ENCODE data around the gene BLVRA. TPM values are rescaled to one million over a fixed set of nuclear protein-coding genes. Genes with fewer than 3 reads are reported as not detected.
A peak's percentile ranks its signal among the peaks of the same experiment; 100 is the strongest.
"Not testable (repeated sequence)": the region's sequence is repeated elsewhere in the genome, so short reads cannot be mapped to it uniquely, and the experiment has no call there.

BLVRA gene
- total RNA-seq, 3 donors from 2014 or later, result 20.7 to 24.9 (median 23.7) TPM

GRCh38 chr7:43825391-43825808 is 66.9 kb downstream of the BLVRA start:
- H3K9me3 Mint-ChIP-seq, result no peaks in the 10 kb centered on the region
- DNase-seq (no peak), ATAC-seq (no peak)
- H3K4me1 Mint-ChIP-seq (ENCODE audit: low read depth), result no peaks in the 10 kb centered on the region
- no peaks in the 10 kb centered on the region for H3K36me3 Mint-ChIP-seq (ENCODE audit: insufficient read depth)
- H3K4me3 Mint-ChIP-seq, result no peak overlapping the region
- peaks cover 23% of the 10 kb centered on the region for H3K27me3 Mint-ChIP-seq (ENCODE audit: low read depth)

- Mint-ChIP-seq H3K27me3 (ENCODE audit: low read depth) (peaks cover 14% of the 10 kb centered on the region), H3K4me1 (ENCODE audit: low read depth) (peaks cover 18% of the 10 kb centered on the region)
- not testable (repeated sequence) for ATAC-seq; H3K9me3 Mint-ChIP-seq; H3K36me3 Mint-ChIP-seq (ENCODE audit: insufficient read depth); DNase-seq; H3K4me3 Mint-ChIP-seq
Measured at GRCh38 chr7:43830917-43831316, 72.4 kb downstream of the BLVRA start.

- Mint-ChIP-seq H3K9me3 (peaks cover 3% of the 10 kb centered on the region), H3K4me3 (peak overlapping the region; percentile 78), H3K36me3 (ENCODE audit: insufficient read depth) (no peaks in the 10 kb centered on the region), H3K4me1 (ENCODE audit: low read depth) (peaks cover 22% of the 10 kb centered on the region), H3K27me3 (ENCODE audit: low read depth) (no peaks in the 10 kb centered on the region)
- ATAC-seq, result peak; percentile 68 to 69
- DNase-seq, result peak; percentile 31
Measured at GRCh38 chr7:43834463-43835251, 76.2 kb downstream of the BLVRA start.

- Mint-ChIP-seq H3K9me3 (peaks cover 3% of the 10 kb centered on the region), H3K4me1 (ENCODE audit: low read depth) (peaks cover 22% of the 10 kb centered on the region), H3K36me3 (ENCODE audit: insufficient read depth) (no peaks in the 10 kb centered on the region), H3K27me3 (ENCODE audit: low read depth) (no peaks in the 10 kb centered on the region), H3K4me3 (no peak overlapping the region)
- ATAC-seq (no peak), DNase-seq (no peak)
Measured at GRCh38 chr7:43838201-43838658, 79.8 kb downstream of the BLVRA start.

- H3K36me3 Mint-ChIP-seq (ENCODE audit: insufficient read depth), result no peaks in the 10 kb centered on the region
- no peak overlapping the region for H3K4me3 Mint-ChIP-seq
- H3K27me3 Mint-ChIP-seq (ENCODE audit: low read depth), result peaks cover 5% of the 10 kb centered on the region
- DNase-seq (no peak), ATAC-seq (no peak)
- H3K9me3 Mint-ChIP-seq, result no peaks in the 10 kb centered on the region
- peaks cover 4% of the 10 kb centered on the region for H3K4me1 Mint-ChIP-seq (ENCODE audit: low read depth)
Measured at GRCh38 chr7:43843296-43843695, 84.8 kb downstream of the BLVRA start.

GRCh38 chr7:43844257-43844656 is 85.8 kb downstream of the BLVRA start:
- no peaks in the 10 kb centered on the region for H3K9me3 Mint-ChIP-seq
- H3K4me3 Mint-ChIP-seq, result no peak overlapping the region
- no peaks in the 10 kb centered on the region for H3K36me3 Mint-ChIP-seq (ENCODE audit: insufficient read depth)
- DNase-seq (no peak), ATAC-seq (peak in 1 of 2 donors; percentile 46)
- peaks cover 5% of the 10 kb centered on the region for H3K27me3 Mint-ChIP-seq (ENCODE audit: low read depth)
- H3K4me1 Mint-ChIP-seq (ENCODE audit: low read depth), result no peaks in the 10 kb centered on the region

GRCh38 chr7:43844662-43845061 is 86.2 kb downstream of the BLVRA start:
- Mint-ChIP-seq H3K4me3 (no peak overlapping the region), H3K9me3 (no peaks in the 10 kb centered on the region), H3K36me3 (ENCODE audit: insufficient read depth) (no peaks in the 10 kb centered on the region), H3K27me3 (ENCODE audit: low read depth) (peaks cover 5% of the 10 kb centered on the region), H3K4me1 (ENCODE audit: low read depth) (no peaks in the 10 kb centered on the region)
- DNase-seq, result no peak
- ATAC-seq, result no peak

GRCh38 chr7:43847496-43847895 is 89.0 kb downstream of the BLVRA start:
- Mint-ChIP-seq H3K36me3 (ENCODE audit: insufficient read depth) (no peaks in the 10 kb centered on the region), H3K27me3 (ENCODE audit: low read depth) (peaks cover 5% of the 10 kb centered on the region), H3K4me1 (ENCODE audit: low read depth) (no peaks in the 10 kb centered on the region), H3K4me3 (no peak overlapping the region), H3K9me3 (no peaks in the 10 kb centered on the region)
- DNase-seq (no peak), ATAC-seq (no peak)

- H3K9me3 Mint-ChIP-seq, result no peaks in the 10 kb centered on the region
- no peak overlapping the region for H3K4me3 Mint-ChIP-seq
- ATAC-seq (no peak), DNase-seq (no peak)
- no peaks in the 10 kb centered on the region for H3K4me1 Mint-ChIP-seq (ENCODE audit: low read depth)
- peaks cover 3% of the 10 kb centered on the region for H3K27me3 Mint-ChIP-seq (ENCODE audit: low read depth)
- no peaks in the 10 kb centered on the region for H3K36me3 Mint-ChIP-seq (ENCODE audit: insufficient read depth)
Measured at GRCh38 chr7:43849047-43849446, 90.6 kb downstream of the BLVRA start.

GRCh38 chr7:43850348-43851116 is 92.1 kb downstream of the BLVRA start:
- Mint-ChIP-seq H3K36me3 (ENCODE audit: insufficient read depth) (no peaks in the 10 kb centered on the region), H3K9me3 (no peaks in the 10 kb centered on the region), H3K4me3 (no peak overlapping the region), H3K4me1 (ENCODE audit: low read depth) (no peaks in the 10 kb centered on the region), H3K27me3 (ENCODE audit: low read depth) (peaks cover 3% of the 10 kb centered on the region)
- ATAC-seq (no peak), DNase-seq (no peak)

- ATAC-seq, result no peak
- no peak for DNase-seq
- no peaks in the 10 kb centered on the region for H3K4me1 Mint-ChIP-seq (ENCODE audit: low read depth)
Measured at GRCh38 chr7:43851805-43852204, 93.3 kb downstream of the BLVRA start.

GRCh38 chr7:43855176-43855575 is 96.7 kb downstream of the BLVRA start:
- Mint-ChIP-seq H3K4me1 (ENCODE audit: low read depth) (no peaks in the 10 kb centered on the region), H3K9me3 (no peaks in the 10 kb centered on the region), H3K27me3 (ENCODE audit: low read depth) (no peaks in the 10 kb centered on the region), H3K36me3 (ENCODE audit: insufficient read depth) (no peaks in the 10 kb centered on the region), H3K4me3 (no peak overlapping the region)
- DNase-seq, result no peak
- ATAC-seq, result no peak

More at GRCh38 chr7:43851805-43852204, 93.3 kb downstream of the BLVRA start:
- no peaks in the 10 kb centered on the region for H3K36me3 Mint-ChIP-seq (ENCODE audit: insufficient read depth)
- H3K27me3 Mint-ChIP-seq (ENCODE audit: low read depth), result peaks cover 3% of the 10 kb centered on the region
- no peaks in the 10 kb centered on the region for H3K9me3 Mint-ChIP-seq
- H3K4me3 Mint-ChIP-seq, result no peak overlapping the region

- no peaks in the 10 kb centered on the region for H3K4me1 Mint-ChIP-seq (ENCODE audit: low read depth)
- ATAC-seq (no peak), DNase-seq (no peak)
- no peaks in the 10 kb centered on the region for H3K27me3 Mint-ChIP-seq (ENCODE audit: low read depth)
- no peak overlapping the region for H3K4me3 Mint-ChIP-seq
- H3K9me3 Mint-ChIP-seq, result no peaks in the 10 kb centered on the region
- H3K36me3 Mint-ChIP-seq (ENCODE audit: insufficient read depth), result no peaks in the 10 kb centered on the region
Measured at GRCh38 chr7:43856316-43856715, 97.8 kb downstream of the BLVRA start.

All from activated T-cell treated with anti-CD3 and anti-CD28 coated beads, Interleukin-2, amount 50 U/mL, for 4 hours (primary cell).